ENCODE results near the gene MEAK7. TPM values are rescaled to one million over a fixed set of nuclear protein-coding genes. Genes with fewer than 3 reads are reported as not detected.

Gene MEAK7
- total RNA-seq, 1 experiment from 2014 or later = 30.9 TPM

- Mint-ChIP-seq H3K9me3 (ENCODE audit: unreplicated experiment) (no peaks in the 10 kb centered on the region), H3K4me1 (ENCODE audit: low read depth, unreplicated experiment) (no peaks in the 10 kb centered on the region), H3K27ac (ENCODE audit: unreplicated experiment) (no peak overlapping the region), H3K36me3 (ENCODE audit: insufficient read depth, unreplicated experiment) (peaks cover 24% of the 10 kb centered on the region), H3K27me3 (ENCODE audit: insufficient read depth, unreplicated experiment) (no peaks in the 10 kb centered on the region), H3K4me3 (ENCODE audit: unreplicated experiment) (no peak overlapping the region)
- DNase-seq = peak in 1 of 2 experiments; percentile 16
- BruUV-seq (replicated peaks) = no TSS peak
- TF ChIP-seq CTCF (IDR thresholded peaks at IDR 0.05; ENCODE audit: insufficient read depth in 1 of 2, low read depth in 1 of 2, low read length in 1 of 2, severe bottlenecking in 1 of 2, unreplicated experiment in 1 of 2) = no peak
- Histone ChIP-seq H3K9me3 (no peaks in the 10 kb centered on the region), H3K27me3 (replicated peaks; ENCODE audit: control insufficient read depth, insufficient read depth, low read length) (no peaks in the 10 kb centered on the region), H3K36me3 (ENCODE audit: control insufficient read depth, insufficient read depth, low read length) (peaks cover 1% of the 10 kb centered on the region), H3K4me3 (ENCODE audit: low read depth, low read length) (no peak overlapping the region), H3K4me1 (no peaks in the 10 kb centered on the region)
- ChIA-PET POLR2A (no interaction called here), CTCF (interaction anchor here (1.7 kb wide), 1 partner anchor 208 kb away, joined by 8 read pairs; no protein-coding TSS in a partner anchor)
- intact Hi-C loops (cut with micrococcal nuclease; ENCODE audit: unreplicated experiment) = loop anchor here (10.0 kb wide), 2 partner anchors 301 to 401 kb away; partner anchors contain the start of gene TAF1C
Observed at GRCh38 chr16:84485255-84486010, 19.0 kb downstream of the MEAK7 start.

GRCh38 chr16:84484579-84485254 lies 19.7 kb downstream of the MEAK7 start:
- ChIA-PET POLR2A (no interaction called here), CTCF (interaction anchor here (0.6 to 1.4 kb wide), 6 partner anchors 10 to 400 kb away, joined by 3 to 7 read pairs (median 4); partner anchors contain the start of genes ATP2C2 and TAF1C)
- no TSS peak for BruUV-seq (replicated peaks)

More at GRCh38 chr16:84484579-84485254, 19.7 kb downstream of the MEAK7 start:
- H3K4me3 ChIP-seq (ENCODE audit: low read depth, low read length) = no peak overlapping the region
- no peak overlapping the region for H3K27ac Mint-ChIP-seq (ENCODE audit: unreplicated experiment)
- H3K4me1 Mint-ChIP-seq (ENCODE audit: low read depth, unreplicated experiment) = no peaks in the 10 kb centered on the region
- DNase-seq = peak; percentile 65 to 78
- intact Hi-C loops (cut with micrococcal nuclease; ENCODE audit: unreplicated experiment) = loop anchor here (1.0 to 10.0 kb wide), 4 partner anchors 144 to 400 kb away; partner anchors contain the start of gene TAF1C
- no peaks in the 10 kb centered on the region for H3K4me1 ChIP-seq
- H3K27me3 ChIP-seq (replicated peaks; ENCODE audit: control insufficient read depth, insufficient read depth, low read length) = no peaks in the 10 kb centered on the region
- TF ChIP-seq CTCF (IDR thresholded peaks at IDR 0.05; ENCODE audit: insufficient read depth in 1 of 2, low read depth in 1 of 2, low read length in 1 of 2, severe bottlenecking in 1 of 2, unreplicated experiment in 1 of 2) = peak; percentile 87 to 90
- H3K36me3 ChIP-seq (ENCODE audit: control insufficient read depth, insufficient read depth, low read length) = peaks cover 1% of the 10 kb centered on the region
- no peaks in the 10 kb centered on the region for H3K27me3 Mint-ChIP-seq (ENCODE audit: insufficient read depth, unreplicated experiment)
- H3K36me3 Mint-ChIP-seq (ENCODE audit: insufficient read depth, unreplicated experiment) = peaks cover 17% of the 10 kb centered on the region
- no peaks in the 10 kb centered on the region for H3K9me3 Mint-ChIP-seq (ENCODE audit: unreplicated experiment)
- H3K4me3 Mint-ChIP-seq (ENCODE audit: unreplicated experiment) = no peak overlapping the region
- no peaks in the 10 kb centered on the region for H3K9me3 ChIP-seq
